Neural progenitor cell (in vitro differentiated cells): ENCODE data around the gene GREM1. TPM values are rescaled to one million over a fixed set of nuclear protein-coding genes. Genes with fewer than 3 reads are reported as not detected.

Source experiments
- DNase-seq: peaks from one replicate; pipeline ENCODE4 v3.0.0-alpha.2; 2016; ENCODE audit warnings: low spot score
- H2AFZ ChIP-seq: fragments of 200-600 bp; sonication (generic); replicated peaks from 2 replicates; pipeline ENCODE4 v1.6.1; 2016; ENCODE audit warnings: antibody characterized with exemption
- H3F3A ChIP-seq: fragments of 200-600 bp; sonication (generic); 2 replicates; pipeline ENCODE4 v1.6.1; 2016; ENCODE audit warnings: antibody characterized with exemption, low read depth
- H3K27ac ChIP-seq: fragments of 200-600 bp; sonication (generic); 2 replicates; pipeline ENCODE4 v1.5.1; 2016; ENCODE audit warnings: mild to moderate bottlenecking
- H3K27me3 ChIP-seq: fragments of 200-600 bp; sonication (generic); 2 replicates; pipeline ENCODE4 v1.6.1; 2016; ENCODE audit warnings: mild to moderate bottlenecking, moderate library complexity
- H3K36me3 ChIP-seq: fragments of 200-600 bp; sonication (generic); 2 replicates; pipeline ENCODE4 v1.5.1; 2016
- H3K4me1 ChIP-seq: fragments of 200-600 bp; sonication (generic); 2 replicates; pipeline ENCODE4 v1.6.1; 2016; ENCODE audit warnings: mixed run types
- H3K4me2 ChIP-seq: fragments of 200-600 bp; sonication (generic); 2 replicates; pipeline ENCODE4 v1.6.1; 2016
- H3K4me3 ChIP-seq: fragments of 200-600 bp; sonication (generic); 2 replicates; pipeline ENCODE4 v1.5.1; 2016
- H3K79me2 ChIP-seq: fragments of 200-600 bp; sonication (generic); 2 replicates; pipeline ENCODE4 v1.6.1; 2016; ENCODE audit warnings: low read depth
- H3K9ac ChIP-seq: fragments of 200-600 bp; sonication (generic); 2 replicates; pipeline ENCODE4 v1.6.1; 2016
- H3K9me3 ChIP-seq: fragments of 200-600 bp; sonication (generic); 2 replicates; pipeline ENCODE4 v1.5.1; 2016; ENCODE audit warnings: low read depth
- H4K20me1 ChIP-seq: fragments of 200-600 bp; sonication (generic); 2 replicates; pipeline ENCODE4 v1.6.1; 2016; ENCODE audit warnings: low read depth
- H3K27ac Mint-ChIP-seq: 3 replicates; pipeline ENCODE4 v1.8.0; 2021; ENCODE audit warnings: mixed read lengths
- H3K27me3 Mint-ChIP-seq: 2 replicates; pipeline ENCODE4 v1.8.0; 2022; ENCODE audit warnings: low read depth, mild to moderate bottlenecking, inconsistent platforms, moderate library complexity, mixed read lengths; ENCODE audit not compliant: insufficient read depth
- H3K36me3 Mint-ChIP-seq: 3 replicates; pipeline ENCODE4 v1.8.0; 2021; ENCODE audit warnings: mixed read lengths
- H3K4me1 Mint-ChIP-seq: 3 replicates; pipeline ENCODE4 v1.8.0; 2021; ENCODE audit warnings: mixed read lengths
- H3K4me3 Mint-ChIP-seq: 3 replicates; pipeline ENCODE4 v1.8.0; 2021; ENCODE audit warnings: mild to moderate bottlenecking, moderate library complexity, mixed read lengths
- H3K9me3 Mint-ChIP-seq: 3 replicates; pipeline ENCODE4 v1.8.0; 2020; ENCODE audit warnings: mixed read lengths
- EZH2 ChIP-seq: fragments of 200-600 bp; sonication (generic); IDR thresholded peaks from 2 replicates; pipeline ENCODE4 v1.6.1; 2017; ENCODE audit warnings: antibody characterized with exemption, mild to moderate bottlenecking, moderate library complexity
- EZH2phosphoT487 ChIP-seq: fragments of 200-600 bp; sonication (generic); IDR thresholded peaks from 2 replicates; pipeline ENCODE4 v1.6.1; 2017; ENCODE audit warnings: antibody characterized with exemption
- total RNA-seq: library from RNA; depleted of rRNA; stranded (reverse); fragments of >200 nt; gene quantifications from 2 replicates; pipeline ENCODE4 v1.2.3, GENCODE V29; 2015; ENCODE audit warnings: low replicate concordance
- TF ChIP-seq, protein P1 (sequence below): fragments of 200-600 bp; sonication (generic); IDR thresholded peaks from 2 replicates; pipeline ENCODE4 v1.5.1; 2017; ENCODE audit warnings: antibody characterized with exemption, mild to moderate bottlenecking

GREM1 gene
- total RNA-seq, 1 donor from 2014 or later: 4.4 TPM

DNA sequence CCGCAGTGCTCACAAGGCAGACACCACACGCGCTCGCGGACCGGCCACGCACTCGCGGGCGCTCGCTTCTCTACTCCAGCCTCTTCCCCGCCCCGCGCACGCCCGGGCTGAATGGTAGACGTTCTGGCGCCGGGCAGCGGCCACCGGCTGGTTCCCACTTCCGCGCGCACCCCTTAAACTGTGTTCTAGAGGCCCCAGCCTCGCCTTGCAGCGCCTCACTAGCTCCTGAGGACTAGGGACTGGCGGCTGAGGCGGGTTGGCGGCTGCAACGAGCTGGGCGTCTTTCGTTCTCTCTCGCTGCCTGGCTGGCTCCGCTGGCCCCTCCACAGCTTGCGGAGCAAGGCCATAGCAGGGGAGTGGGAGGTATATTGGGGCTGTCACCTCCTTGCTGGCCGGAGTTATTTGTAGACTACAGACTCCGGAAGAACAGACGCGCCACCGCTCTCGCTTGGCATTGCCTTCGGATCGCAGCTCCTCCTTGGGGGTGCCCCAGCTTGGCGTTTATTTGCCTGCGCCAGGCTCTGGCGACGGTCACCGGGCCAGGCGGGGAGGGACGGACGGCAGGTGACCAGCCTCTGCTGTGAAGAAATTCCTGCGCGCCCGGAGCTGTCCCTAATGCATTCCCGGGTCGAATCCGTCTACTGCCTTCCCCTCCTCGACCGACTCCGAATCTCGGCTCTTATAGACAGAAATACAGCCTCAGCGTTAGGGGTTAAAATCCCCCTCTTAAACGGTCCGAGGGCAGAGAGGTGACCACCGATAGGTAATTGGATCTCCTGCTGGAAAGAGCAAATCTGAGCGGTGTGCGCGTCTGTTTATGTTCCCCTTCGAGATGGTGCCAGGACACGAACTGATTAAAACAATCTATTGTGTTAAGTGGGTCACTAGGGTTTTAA lies 1.3 kb downstream of the GREM1 start:
- H3K36me3 ChIP-seq: no peaks in the 10 kb centered on the region
- H3K27me3 ChIP-seq: peaks cover 82% of the 10 kb centered on the region
- peaks cover 9% of the 10 kb centered on the region for H3K79me2 ChIP-seq
- peak; percentile 59 for TF ChIP-seq EZH2phosphoT487
- peak; percentile 62 for TF ChIP-seq EZH2
- TF ChIP-seq, protein P1, sequence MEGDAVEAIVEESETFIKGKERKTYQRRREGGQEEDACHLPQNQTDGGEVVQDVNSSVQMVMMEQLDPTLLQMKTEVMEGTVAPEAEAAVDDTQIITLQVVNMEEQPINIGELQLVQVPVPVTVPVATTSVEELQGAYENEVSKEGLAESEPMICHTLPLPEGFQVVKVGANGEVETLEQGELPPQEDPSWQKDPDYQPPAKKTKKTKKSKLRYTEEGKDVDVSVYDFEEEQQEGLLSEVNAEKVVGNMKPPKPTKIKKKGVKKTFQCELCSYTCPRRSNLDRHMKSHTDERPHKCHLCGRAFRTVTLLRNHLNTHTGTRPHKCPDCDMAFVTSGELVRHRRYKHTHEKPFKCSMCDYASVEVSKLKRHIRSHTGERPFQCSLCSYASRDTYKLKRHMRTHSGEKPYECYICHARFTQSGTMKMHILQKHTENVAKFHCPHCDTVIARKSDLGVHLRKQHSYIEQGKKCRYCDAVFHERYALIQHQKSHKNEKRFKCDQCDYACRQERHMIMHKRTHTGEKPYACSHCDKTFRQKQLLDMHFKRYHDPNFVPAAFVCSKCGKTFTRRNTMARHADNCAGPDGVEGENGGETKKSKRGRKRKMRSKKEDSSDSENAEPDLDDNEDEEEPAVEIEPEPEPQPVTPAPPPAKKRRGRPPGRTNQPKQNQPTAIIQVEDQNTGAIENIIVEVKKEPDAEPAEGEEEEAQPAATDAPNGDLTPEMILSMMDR: no peak
- H4K20me1 ChIP-seq: peaks cover 5% of the 10 kb centered on the region
- peak overlapping the region; percentile 96 for H2AFZ ChIP-seq
- peaks cover 20% of the 10 kb centered on the region for H3K4me1 Mint-ChIP-seq
- peak overlapping the region; percentile 83 for H3K4me3 Mint-ChIP-seq
- H3K27me3 Mint-ChIP-seq: peaks cover 42% of the 10 kb centered on the region
- no peaks in the 10 kb centered on the region for H3K9me3 Mint-ChIP-seq
- peak overlapping the region; percentile 92 for H3K4me2 ChIP-seq
- H3K36me3 Mint-ChIP-seq: no peaks in the 10 kb centered on the region
- no peak overlapping the region for H3K27ac Mint-ChIP-seq
- peaks cover 38% of the 10 kb centered on the region for H3F3A ChIP-seq
- peak overlapping the region; percentile 45 for H3K4me3 ChIP-seq
- no peak overlapping the region for H3K9ac ChIP-seq
- DNase-seq: peak; percentile 73
- peaks cover 29% of the 10 kb centered on the region for H3K4me1 ChIP-seq
- no peaks in the 10 kb centered on the region for H3K9me3 ChIP-seq
- H3K27ac ChIP-seq: no peak overlapping the region

DNA sequence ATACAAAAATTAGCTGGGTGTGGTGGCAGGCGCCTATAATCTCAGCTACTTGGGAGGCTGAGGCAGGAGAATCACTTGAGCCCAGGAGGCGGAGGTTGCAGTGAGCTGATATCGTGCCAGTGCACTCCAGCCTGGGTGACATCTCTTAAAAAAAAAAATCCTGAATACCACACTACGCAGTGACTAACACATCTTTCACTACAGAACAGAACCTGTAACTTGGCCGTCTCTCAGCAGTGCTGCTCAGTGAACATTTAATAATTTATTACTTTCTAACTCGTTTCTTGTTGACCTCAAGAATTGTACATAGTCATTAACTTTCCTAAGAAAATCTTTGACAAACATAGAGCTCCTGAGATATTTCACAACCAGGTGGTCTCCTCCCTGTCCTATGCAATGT lies 3.8 kb downstream of the GREM1 start:
- Mint-ChIP-seq H3K27me3 (peaks cover 38% of the 10 kb centered on the region), H3K4me1 (peaks cover 18% of the 10 kb centered on the region), H3K36me3 (peaks cover 4% of the 10 kb centered on the region), H3K27ac (no peak overlapping the region), H3K9me3 (peaks cover 8% of the 10 kb centered on the region), H3K4me3 (no peak overlapping the region)
- Histone ChIP-seq H3K4me3 (no peak overlapping the region), H3K27ac (no peak overlapping the region), H3K9me3 (peaks cover 5% of the 10 kb centered on the region), H3K79me2 (peaks cover 9% of the 10 kb centered on the region), H2AFZ (no peak overlapping the region), H4K20me1 (peaks cover 5% of the 10 kb centered on the region), H3K27me3 (peaks cover 57% of the 10 kb centered on the region), H3K4me2 (no peak overlapping the region), H3K9ac (no peak overlapping the region), H3K36me3 (no peaks in the 10 kb centered on the region), H3K4me1 (peaks cover 26% of the 10 kb centered on the region), H3F3A (peaks cover 34% of the 10 kb centered on the region)
- TF ChIP-seq, protein P1: no peak
- TF ChIP-seq EZH2 (no peak), EZH2phosphoT487 (no peak)
- no peak for DNase-seq

DNA sequence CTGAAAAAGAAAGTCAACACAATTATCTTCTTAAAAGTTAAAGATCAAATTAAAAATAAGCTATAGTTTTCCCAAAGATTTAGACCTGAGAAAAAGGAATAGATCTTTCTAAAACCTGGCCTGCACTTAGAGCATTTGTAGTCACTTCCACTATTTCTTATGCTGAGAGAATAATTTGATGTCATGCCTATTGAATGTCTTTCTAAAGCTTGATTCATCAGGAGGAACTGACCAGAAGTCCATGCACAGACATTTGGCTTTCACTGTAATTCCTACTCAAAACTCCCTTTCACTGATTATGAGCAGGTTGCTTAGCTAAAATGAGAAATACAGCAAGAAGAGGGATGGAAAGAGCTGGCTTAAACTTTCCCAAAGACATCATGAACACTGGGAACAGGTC lies 4.3 kb downstream of the GREM1 start:
- peaks cover 29% of the 10 kb centered on the region for H3F3A ChIP-seq
- peaks cover 23% of the 10 kb centered on the region for H3K4me1 ChIP-seq
- Mint-ChIP-seq H3K4me1 (peaks cover 12% of the 10 kb centered on the region), H3K4me3 (no peak overlapping the region), H3K36me3 (peaks cover 5% of the 10 kb centered on the region), H3K27ac (no peak overlapping the region), H3K27me3 (peaks cover 32% of the 10 kb centered on the region), H3K9me3 (peaks cover 11% of the 10 kb centered on the region)
- peaks cover 5% of the 10 kb centered on the region for H3K9me3 ChIP-seq
- H4K20me1 ChIP-seq: peaks cover 5% of the 10 kb centered on the region
- no peak overlapping the region for H3K27ac ChIP-seq
- no peak overlapping the region for H3K9ac ChIP-seq
- no peak for TF ChIP-seq EZH2phosphoT487
- TF ChIP-seq EZH2: no peak
- TF ChIP-seq, protein P1: no peak
- H2AFZ ChIP-seq: no peak overlapping the region
- H3K79me2 ChIP-seq: peaks cover 9% of the 10 kb centered on the region
- H3K36me3 ChIP-seq: no peaks in the 10 kb centered on the region
- no peak overlapping the region for H3K4me3 ChIP-seq
- H3K27me3 ChIP-seq: peaks cover 52% of the 10 kb centered on the region
- no peak for DNase-seq
- H3K4me2 ChIP-seq: no peak overlapping the region
